ENCODE results near the gene FAM83F.
"Not testable (repeated sequence)": the region's sequence is repeated elsewhere in the genome, so short reads cannot be mapped to it uniquely, and the experiment has no call there.

Gene FAM83F

DNA sequence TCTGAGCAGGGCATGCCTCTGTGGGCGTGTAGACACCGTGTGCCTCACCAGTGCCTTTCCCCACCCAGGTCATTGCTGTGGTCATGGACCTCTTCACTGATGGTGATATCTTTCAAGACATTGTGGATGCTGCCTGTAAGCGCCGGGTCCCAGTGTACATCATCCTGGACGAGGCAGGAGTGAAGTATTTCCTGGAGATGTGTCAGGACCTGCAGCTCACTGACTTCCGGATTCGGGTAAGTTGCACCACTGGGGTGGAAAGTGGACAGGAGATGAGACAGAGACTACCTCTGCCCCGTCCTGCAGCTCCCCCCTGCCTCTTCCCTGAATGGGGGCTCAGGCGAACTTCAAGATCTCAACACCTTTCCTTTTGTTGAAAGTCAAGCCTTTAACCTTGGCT, 24.3 kb downstream of the FAM83F start:
- no peak for DNase-seq

DNA sequence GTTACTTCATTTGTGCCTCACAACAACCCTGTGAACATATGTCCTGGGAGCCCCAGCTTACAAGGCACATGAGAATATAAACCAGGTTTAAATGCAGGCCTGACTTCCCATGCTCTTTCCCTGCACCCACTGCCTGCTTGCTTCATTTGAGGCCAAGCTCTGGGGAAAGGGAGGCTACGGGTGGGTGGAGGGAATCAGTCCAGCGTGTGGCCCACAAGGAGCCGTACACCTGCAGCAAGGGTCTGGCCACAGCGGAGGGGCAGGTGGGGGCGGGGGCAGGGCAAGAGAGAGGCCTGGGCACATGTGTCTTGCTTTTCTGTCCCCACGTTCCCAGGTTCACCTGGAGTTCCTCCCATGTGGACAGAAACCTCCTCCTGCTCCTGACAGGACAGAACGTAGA, 26.2 kb downstream of the FAM83F start:
- DNase-seq = no peak

DNA sequence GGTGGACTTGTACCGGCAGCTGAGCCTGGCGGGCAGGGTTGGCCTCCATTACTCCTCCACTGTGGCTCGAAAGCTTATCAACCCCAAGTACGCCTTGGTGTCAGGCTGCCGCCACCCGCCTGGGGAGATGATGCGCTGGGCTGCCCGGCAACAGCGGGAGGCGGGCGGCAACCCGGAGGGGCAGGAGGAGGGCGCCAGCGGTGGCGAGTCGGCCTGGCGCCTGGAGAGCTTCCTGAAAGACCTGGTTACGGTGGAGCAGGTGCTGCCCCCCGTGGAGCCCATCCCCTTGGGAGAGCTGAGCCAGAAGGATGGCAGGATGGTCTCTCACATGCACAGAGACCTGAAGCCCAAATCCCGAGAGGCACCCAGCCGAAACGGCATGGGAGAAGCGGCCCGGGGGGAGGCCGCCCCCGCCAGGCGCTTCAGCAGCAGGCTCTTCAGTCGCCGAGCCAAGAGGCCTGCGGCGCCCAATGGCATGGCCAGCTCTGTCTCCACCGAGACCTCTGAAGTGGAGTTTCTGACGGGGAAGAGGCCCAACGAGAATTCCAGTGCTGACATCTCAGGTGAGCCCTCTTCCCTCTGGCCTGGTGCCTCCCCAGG, 26.7 kb downstream of the FAM83F start:
- no peak for DNase-seq

DNA sequence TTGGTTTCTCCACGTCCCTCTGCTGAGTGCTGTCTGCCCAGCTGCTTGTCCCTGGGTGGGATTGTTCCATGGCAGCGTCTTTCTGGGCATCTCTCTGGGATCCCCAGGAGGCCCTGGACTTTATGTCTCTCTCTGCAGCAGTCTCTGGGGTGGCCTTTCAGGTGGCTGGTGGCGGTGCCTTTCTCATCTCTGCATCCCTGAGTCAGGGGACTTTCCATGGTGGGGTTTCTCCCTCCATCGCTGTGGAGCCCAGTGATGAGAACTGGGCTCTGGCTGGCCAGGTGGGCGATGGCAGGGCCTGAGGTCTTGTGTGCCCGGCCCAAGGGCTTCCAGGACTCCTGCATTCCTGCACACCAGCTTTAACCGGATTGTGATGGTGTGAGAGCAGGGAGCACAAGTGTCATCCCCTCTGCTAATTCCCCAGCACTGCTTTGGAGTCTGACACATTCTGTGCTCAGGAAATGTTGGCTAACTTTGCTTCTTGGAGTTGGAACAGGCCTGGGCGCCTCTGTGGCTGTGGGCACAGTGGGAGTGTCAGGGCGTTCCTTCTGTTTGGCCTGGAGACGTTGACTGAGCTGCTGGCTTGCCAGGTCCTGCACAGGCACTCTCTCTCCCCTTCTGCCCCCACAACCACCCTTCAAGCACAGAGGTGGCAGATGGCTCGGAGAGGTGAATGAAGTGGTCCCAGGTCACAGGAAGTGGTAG, 27.9 kb downstream of the FAM83F start:
- DNase-seq = no peak

DNA sequence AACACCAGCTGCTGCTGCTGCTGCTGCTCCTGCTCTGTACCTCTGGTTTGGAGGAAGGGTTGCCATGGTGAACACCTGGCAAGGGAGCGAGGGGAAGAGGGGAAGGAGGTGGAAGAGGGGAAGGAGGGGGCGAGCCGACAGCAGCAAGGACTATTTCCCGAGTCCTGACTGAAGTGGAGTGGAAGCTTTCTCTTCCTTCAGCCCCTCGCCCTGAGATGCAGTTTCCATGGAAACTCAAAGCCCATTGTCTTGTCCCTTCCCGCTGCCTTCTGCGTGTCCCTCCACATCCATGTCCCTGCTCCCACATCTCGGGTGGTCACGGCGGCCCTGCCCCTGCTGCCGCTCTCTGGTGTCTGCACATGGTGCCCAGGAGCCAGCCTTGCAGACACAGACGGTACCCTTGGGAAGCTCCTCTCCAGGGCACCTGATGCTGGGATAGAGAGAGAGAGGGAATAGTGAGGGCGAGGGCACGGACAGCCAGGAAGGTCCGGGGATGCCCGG, 28.6 kb downstream of the FAM83F start:
- DNase-seq = no peak

DNA sequence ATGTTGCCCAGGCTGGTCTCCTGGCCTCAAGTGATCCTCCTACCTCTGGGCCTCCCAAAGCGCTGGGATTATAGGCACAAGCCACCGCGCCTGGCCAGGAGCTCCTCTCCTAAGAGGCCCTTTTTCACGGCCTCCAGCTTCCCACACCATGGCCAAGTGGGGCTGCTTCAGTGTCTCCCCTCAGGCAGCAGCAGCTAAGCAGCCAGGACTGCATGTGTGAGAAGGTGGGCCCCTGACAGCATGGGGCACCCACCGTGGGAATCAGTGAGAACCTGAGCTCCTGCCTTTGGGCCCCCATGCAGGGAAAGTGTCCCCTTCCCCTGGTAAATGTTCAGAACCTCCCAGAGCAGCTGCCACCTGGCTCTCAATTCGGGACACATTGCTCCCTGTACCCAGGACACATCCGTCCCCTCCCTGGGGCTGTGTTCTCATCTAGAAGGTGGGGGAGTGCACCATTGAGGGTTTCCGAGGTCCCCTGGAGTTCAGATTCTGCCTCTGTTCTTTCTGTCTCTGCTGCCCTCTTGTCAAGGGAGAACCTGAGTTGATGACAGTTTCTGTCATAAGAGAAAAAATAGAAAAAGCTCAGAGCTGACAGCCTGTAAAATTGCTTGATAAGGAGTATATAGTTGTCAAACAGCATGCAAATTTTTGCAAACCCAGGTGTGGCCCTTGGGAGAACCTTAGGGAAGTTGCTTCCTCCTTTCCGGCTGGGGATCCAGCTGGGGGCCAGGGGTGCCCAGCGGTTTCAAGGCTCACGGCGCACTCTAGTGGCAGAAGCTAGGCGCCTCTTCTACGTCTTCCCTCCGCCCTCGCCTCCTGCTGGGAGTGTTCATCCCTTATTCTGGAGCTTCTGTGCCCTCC, 29.7 kb downstream of the FAM83F start:
- DNase-seq = peak; percentile 55 to 71

DNA sequence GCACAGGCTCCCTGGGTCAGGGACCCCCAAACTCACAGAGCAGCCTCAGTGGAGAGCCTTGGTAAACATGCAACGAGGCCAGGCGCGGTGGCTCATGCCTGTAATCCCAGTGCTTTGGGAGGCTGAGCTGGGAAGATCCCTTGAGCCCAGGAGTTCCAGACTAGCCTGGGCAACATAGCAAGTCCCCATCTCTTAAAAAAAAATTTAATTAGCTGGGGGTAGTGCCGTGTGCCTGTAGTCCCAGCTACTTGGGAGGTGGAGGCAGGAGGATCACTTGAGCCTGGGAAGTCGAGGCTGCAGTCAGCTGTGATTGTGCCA, 30.3 kb downstream of the FAM83F start:
- DNase-seq = not testable (repeated sequence)

DNA sequence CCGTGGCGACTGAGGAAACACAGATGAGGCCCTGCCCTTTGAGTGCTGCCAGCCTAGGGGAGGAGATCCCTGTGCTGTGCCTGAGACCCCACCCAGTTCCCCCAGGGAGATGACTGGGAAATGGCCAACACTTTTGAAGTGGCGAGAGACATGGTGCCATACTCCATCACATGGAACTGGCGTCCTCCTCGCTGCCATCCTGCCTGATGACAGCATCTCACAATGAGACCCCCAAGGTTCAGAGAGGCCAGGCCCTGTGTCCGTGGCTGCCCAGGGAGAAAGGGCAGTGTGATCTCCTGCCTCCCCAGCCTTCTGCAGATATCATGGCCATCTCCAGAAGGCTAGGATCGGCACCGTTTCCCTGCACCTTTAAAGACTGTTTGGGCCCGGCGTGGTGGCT, 31.1 kb downstream of the FAM83F start:
- no peak for DNase-seq

DNA sequence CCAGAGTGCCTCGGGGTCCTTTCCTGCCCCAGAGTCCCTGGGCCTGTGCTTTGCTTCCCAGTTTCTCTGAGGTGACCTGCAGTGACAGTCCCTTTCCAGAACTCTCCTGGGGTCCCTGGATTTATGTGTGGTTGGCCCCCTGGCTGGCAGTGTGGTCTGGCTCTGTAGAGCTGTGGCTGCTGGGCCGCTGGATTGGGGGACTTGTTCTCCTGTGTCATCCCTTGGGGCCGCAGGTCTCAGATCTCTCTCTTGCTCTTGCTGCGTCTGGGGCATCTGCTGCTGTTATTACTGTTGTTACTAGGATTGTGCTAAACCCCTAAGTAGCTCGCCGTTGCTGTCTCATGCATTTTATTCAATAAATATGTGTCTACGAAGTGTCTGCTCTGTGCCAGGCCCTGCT, 31.9 kb downstream of the FAM83F start:
- no peak for DNase-seq

DNA sequence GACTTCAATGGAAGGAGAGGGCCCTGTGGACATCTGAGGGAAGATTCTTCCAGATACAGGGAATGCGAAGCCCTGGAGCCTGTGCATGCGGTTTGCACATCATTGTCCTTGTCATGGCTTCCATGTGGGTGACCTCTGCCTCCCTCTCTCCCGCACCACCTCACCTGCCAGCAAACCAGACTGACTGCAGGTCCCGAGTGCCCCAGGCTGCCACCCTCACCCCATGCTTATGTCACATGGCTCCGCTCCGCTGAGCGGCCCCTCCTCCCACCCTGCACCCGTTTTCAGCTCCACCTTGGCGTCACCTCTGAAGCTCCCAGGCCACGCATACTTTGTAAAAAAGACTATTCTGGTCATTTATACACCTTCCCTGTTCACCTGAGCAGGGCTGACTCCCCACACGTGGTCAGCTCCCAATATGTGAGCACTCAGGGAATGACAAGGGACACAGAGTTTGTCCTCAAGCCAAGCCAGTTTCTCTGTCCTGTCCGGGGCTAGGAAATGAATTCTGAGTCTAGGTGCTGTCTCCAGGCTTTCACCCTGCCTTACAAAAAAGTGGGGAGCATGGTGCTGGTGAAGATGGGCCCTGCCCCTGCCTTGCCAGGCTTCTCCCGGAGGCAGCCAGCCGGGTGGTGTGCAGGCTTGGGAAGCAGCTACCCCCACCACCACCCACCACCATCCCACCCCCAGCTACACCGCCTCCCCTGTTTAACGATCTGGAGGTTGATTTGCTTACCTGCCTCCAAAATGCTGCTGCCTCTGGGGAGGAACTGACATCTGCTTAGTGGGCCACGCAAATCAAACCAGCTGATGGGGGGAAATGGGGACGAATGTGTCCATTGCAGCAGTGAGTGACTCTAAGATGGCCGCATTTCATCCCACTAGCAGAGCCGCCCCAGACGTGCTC, 32.7 kb downstream of the FAM83F start:
- no peak for DNase-seq

DNA sequence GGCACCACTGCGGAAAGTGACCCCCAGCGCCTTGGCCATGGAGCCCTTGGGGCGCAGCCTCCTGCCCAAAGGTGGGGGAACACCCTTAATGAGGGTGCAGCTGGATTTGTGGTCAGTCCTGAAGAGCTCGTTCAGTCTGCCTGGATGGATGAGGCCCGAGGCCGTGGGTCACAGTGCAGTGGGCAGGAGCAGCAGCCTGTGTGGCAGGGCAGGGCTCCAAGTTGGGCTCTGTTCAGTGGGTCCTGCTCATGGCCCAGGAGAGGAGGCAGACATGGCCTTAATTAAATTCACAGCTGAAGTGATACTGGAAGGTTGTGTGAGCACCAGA, 33.3 kb downstream of the FAM83F start:
- DNase-seq = no peak

DNA sequence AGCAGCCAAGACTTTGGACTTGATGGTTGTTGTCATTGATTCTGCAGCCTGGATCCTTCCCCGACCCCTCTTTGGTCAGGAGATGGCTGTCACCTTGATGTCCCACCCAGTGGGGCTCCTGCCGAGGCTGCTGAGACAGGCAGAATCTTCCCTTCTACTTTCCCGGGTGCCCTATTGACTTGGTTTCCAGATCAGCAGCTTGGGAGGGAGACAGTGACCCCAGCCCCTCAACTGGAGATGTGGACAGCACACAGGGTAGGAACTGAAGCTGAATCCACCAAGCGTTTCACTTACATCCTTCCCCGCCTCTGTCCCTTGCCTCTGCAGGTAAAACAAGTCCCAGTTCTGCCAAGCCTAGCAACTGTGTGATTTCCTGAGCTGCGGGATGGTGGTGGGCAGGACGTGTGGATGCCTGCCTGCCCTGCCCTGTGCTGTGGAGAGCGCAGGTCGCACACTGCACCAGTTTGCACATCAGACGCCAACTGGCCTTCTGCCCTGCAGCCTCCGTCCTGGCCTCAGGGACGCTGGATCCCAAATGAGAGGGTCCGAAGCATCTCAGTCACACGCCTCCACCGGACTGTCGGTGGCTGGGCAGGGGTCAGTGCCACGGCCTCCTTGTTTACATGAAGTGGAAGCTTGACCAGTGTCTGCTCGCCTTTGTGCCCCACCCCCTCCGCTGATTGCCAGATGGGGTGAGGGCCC, 34.6 kb downstream of the FAM83F start:
- DNase-seq = no peak

DNA sequence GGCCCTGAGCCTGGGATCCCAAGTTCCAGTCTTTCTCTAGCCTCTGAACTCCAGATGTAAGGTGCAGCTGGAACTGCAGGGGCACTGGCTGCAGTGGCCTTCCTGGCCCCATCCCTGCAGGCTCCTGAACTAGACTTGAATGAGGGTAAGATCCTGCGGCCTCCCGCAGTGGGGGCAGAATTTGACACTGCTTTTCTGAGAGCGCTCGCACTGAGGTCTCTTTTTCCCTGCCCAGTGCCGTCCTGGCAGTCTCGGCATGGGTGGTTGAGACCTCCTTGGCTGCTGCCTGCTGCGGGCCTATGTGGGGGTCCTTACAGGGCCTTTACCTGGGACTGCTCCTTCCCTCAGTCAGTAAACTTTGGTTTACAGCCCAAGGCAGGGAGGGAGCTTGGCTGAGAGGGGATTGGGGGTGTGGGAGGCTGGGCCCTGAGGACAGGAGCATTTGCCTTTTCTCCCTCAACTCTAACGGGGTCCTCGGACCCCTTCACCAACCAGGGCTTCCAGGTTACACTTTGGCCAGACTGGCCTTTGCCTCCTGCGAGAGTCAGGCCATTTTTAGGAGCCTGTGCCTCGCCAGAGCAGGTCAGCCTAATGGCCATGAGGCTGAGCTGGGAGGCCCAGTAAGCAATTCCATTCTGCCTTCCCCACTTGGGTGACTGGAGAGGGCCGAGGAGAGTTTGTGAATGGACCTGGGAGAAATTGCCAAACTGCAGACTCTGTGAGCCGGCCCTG, 35.4 kb downstream of the FAM83F start:
- DNase-seq = no peak

DNA sequence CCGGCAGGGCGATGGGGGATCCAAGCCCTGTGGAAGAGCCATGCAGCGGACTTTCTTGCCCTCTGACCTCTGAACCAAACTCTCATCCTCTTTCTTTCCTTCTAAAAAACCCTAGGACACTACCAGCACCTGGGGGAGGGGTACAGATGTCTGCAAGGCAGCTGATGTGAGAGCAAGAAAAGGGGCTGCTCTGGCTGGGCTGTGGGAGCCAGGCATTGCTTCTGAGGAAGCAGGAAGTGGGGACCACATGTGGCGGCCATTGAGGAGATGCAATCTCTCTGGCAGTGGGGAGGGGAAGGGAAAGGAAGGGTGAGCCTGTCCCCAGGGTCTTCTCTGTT, 36.0 kb downstream of the FAM83F start:
- no peak for DNase-seq

DNA sequence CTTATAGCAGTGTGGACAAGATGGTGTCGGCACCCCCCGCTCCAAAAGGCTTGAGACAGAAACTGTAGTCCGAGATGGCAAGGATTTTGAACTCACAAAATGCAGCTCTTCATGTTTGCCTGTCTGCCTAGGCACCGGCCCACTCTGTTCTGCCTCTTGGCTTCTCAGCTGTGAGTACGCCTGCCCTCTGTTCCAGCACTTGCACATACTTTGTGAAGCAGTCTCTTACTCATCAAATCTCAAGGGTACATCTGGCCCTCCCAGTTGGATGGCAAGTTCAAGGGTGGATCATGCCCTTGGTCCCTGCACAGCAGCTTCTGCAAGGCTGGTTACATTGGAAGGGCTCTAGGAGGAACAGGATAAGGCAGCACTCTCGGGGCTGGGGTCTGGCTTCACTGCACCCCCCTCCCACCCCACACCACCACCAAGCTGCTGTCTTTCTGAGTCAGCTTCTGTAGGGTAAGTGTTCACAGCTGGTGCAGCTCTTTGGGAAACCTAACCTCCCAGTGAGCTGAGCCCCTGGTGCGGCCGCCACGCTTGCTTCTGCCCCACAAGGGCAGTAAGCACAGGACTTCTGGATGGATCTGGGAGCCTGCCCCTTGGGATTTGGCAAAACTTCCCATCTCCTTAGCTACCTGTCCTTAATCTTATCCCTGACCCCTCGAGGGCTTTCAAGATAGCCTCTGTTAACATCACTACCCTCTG, 37.2 kb downstream of the FAM83F start:
- DNase-seq = no peak

DNA sequence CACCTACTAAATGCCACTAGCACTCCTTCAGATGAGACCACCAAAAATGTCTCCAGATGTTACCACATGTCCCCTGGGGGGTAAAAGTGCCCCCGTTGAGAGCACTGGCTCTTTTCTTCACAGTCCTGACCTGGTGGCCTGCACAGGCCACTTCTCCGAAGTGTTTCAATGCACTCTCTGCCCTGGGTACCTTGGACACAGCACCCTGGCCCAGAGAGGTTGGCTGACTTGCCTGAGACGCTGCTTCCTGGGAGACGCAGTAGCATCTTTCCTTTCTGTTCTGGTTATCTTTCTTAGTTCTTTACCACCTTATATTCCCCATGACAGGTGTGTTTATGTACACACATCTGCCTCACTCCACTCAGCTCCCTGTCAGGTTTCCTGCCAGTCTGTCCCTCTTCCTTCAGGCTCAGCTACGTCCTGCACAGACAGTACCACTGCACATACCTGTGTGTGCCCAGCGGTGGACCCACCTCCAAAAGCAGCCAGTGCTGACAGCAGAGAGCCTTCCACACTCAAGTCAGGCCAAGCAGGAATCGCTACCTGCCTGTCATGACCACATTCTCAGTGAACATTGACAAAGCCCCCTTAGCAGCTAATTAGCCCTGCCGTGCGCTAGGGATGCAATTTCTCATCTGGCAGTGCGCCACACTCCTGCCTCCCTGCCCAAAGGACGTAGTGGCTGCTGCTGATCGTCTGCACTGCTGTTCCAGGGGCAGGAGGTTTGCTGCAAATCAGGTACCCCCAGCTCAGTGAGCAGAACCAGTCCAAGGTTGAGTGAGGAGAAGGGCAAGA, 39.0 kb downstream of the FAM83F start:
- no peak for DNase-seq

DNA sequence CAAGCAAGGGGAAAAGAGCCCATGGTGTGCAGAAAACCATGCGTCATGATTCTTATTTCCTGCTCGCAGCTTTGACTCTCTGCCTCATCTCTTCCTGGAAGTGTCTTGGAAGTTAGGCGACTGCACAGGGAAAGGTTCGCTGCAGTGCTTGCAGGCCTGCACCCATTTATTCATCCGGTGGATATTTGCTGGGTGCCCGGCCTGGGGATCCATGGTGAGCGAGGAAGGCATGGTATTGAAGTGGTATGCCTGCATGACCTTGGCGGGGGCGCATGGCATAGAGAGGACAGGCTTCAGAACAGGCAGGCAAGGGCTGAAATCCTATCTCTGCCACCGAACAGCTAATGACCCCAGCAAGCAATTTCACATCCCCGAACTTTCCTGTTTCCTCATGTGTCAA, 40.6 kb downstream of the FAM83F start:
- DNase-seq = no peak

DNA sequence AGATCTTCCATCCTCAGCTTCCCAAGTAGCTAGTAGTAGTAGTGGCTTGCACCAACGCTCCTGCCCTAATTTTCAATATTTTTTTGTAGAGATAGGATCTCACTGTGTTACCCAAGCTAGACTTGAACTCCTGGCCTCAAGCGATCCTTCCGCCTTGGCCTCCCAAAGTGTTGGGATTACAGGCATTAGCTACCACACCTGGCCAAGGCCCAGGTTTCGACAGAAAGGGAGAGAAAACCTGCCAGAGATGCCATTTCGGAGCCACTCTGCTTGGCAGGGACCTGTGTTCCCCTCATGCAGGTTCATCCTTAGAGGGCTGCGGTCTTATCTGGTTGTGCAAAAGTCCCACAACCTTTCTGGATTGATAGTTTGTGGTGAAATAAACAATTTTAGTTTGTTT, 41.4 kb downstream of the FAM83F start:
- no peak for DNase-seq

DNA sequence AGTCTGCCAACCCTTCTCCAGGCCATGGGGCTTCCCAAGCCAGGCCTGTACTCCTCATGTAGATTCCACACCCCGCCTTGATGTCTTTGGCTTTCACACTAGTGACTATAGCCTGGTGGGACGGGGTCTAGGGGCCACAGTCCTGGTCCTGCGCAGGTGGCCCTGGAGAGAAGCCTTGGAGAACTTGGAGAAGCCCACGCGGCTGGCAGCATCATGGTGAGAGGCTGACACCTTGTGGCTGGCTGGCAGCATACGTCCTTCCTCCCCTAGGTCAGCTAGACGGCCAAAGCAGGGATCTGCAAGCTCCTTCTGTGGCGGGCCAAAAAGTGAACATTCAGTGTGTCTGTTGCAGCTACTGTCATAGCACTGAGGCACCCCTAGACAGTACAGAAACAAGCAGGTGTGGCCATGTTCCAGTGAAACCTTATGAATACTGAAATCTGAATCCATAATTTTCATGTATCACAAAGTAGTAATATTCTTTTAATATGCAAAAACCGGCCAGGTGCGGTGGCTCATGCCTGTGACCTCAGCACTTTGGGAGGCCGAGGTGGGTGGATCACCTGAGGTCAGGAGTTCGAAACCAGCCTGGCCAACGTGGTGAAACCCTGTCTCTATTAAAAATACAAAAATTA, 42.0 kb downstream of the FAM83F start:
- DNase-seq = peak; percentile 65 to 81

DNA sequence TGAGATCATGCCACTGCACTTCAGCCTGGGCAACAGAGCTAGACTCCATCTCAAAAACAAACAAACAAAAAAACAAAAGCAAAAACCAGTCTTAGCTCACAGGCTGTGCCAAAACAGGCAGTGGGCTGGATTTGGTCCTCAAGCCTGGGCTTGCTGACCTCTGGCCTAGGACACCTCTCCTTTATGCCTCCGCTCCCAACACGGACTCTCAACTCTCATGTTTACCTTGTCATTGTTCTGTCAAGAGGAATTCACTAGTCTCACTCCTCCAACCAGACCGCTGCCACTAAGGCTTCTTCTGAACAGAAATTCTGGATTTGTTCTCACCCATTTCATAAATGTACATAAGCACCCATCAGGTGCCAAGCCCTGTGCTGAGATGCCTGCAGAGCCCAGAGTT, 42.6 kb downstream of the FAM83F start:
- DNase-seq = no peak
